Measurements from ENCODE around the gene G3BP2.
A peak's percentile ranks its signal among the peaks of the same experiment; 100 is the strongest.
"Not testable (repeated sequence)": the region's sequence is repeated elsewhere in the genome, so short reads cannot be mapped to it uniquely, and the experiment has no call there.

The G3BP2 gene

GRCh38 chr4:75683482-75684155 is 10.4 kb upstream of the G3BP2 start:
- DNase-seq (ENCODE audit: low spot score), result no peak

GRCh38 chr4:75679876-75680575 is 6.8 kb upstream of the G3BP2 start:
- DNase-seq (ENCODE audit: low spot score), result no peak

GRCh38 chr4:75678965-75679364 is 5.8 kb upstream of the G3BP2 start:
- DNase-seq (ENCODE audit: low spot score), result no peak

- no peak for DNase-seq (ENCODE audit: low spot score)
Observed at GRCh38 chr4:75678473-75678872, 5.3 kb upstream of the G3BP2 start.

GRCh38 chr4:75675004-75675531 is 1.9 kb upstream of the G3BP2 start:
- DNase-seq (ENCODE audit: low spot score), result no peak

- no peak for DNase-seq (ENCODE audit: low spot score)
Observed at GRCh38 chr4:75673959-75674328, 733 bp upstream of the G3BP2 start.

GRCh38 chr4:75672461-75673026 is 667 bp downstream of the G3BP2 start:
- peak; percentile 72 for DNase-seq (ENCODE audit: low spot score)

- no peak for DNase-seq (ENCODE audit: low spot score)
Observed at GRCh38 chr4:75671802-75672421, 1.3 kb downstream of the G3BP2 start.

GRCh38 chr4:75668596-75668995 is 4.6 kb downstream of the G3BP2 start:
- DNase-seq (ENCODE audit: low spot score), result no peak

- DNase-seq (ENCODE audit: low spot score), result not testable (repeated sequence)
Observed at GRCh38 chr4:75667636-75668035, 5.6 kb downstream of the G3BP2 start.

- DNase-seq (ENCODE audit: low spot score), result no peak
Observed at GRCh38 chr4:75666299-75666698, 6.9 kb downstream of the G3BP2 start.

GRCh38 chr4:75664604-75665003 is 8.6 kb downstream of the G3BP2 start:
- not testable (repeated sequence) for DNase-seq (ENCODE audit: low spot score)

GRCh38 chr4:75662626-75663025 is 10.6 kb downstream of the G3BP2 start:
- DNase-seq (ENCODE audit: low spot score), result no peak

GRCh38 chr4:75660491-75660890 is 12.7 kb downstream of the G3BP2 start:
- no peak for DNase-seq (ENCODE audit: low spot score)

GRCh38 chr4:75659512-75660031 is 13.6 kb downstream of the G3BP2 start:
- DNase-seq (ENCODE audit: low spot score), result no peak

GRCh38 chr4:75658876-75659275 is 14.3 kb downstream of the G3BP2 start:
- DNase-seq (ENCODE audit: low spot score), result no peak

GRCh38 chr4:75655562-75655961 is 17.6 kb downstream of the G3BP2 start:
- DNase-seq (ENCODE audit: low spot score), result no peak

GRCh38 chr4:75654905-75655304 is 18.3 kb downstream of the G3BP2 start:
- no peak for DNase-seq (ENCODE audit: low spot score)

- peak; percentile 38 for DNase-seq (ENCODE audit: low spot score)
Observed at GRCh38 chr4:75653845-75654503, 19.2 kb downstream of the G3BP2 start.

- no peak for DNase-seq (ENCODE audit: low spot score)
Observed at GRCh38 chr4:75644095-75644494, 29.1 kb downstream of the G3BP2 start.

GRCh38 chr4:75643651-75644050 is 29.6 kb downstream of the G3BP2 start:
- DNase-seq (ENCODE audit: low spot score), result no peak

GRCh38 chr4:75639124-75639695 is 34.0 kb downstream of the G3BP2 start:
- no peak for DNase-seq (ENCODE audit: low spot score)
